ENCODE data around the gene COX10. TPM values are rescaled to one million over a fixed set of nuclear protein-coding genes. Genes with fewer than 3 reads are reported as not detected.
"Not testable (repeated sequence)": the region's sequence is repeated elsewhere in the genome, so short reads cannot be mapped to it uniquely, and the experiment has no call there.

The COX10 gene
- polyA plus RNA-seq, result 10 to 100 TPM; 15.5 to 18.6 (median 16.8) TPM

DNA sequence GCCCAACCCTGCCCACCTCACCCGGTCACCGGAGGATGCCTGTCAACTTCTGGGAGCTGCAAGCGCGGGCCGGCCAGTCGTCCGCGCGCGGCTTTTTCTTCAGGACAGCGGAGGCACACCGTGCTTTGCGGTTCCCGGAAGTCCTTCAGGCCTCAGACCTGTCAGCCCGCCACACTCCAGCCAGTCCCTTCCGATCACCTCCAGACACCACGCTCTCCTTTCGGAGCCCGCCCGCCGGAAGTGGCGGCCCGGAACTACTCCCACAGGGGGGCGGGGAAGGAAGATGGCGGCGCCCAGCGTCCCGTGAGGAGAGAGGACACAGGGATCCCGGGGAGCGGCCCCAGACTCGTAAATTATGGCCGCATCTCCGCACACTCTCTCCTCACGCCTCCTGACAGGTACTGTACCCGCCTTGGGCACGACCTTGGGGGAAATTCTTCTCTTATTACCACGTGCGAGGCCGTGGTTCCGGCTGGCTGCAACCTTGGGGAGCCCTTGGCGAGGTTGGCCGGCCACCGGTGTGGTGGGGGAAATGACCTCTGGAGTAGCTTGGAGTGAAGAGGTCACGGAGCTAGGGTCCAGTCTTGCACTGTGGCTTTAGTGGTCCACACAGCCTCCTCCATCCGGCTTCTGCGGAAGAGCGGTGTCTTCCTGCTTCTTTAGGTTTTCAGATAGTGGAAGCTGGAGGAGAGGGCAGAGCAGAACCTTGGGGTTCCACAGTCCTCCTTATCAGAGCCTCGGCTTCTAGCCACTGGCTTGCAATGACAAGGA, at the start of gene COX10:
Gene COX10, plus strand, starts transcription at position 254 of the 771 bp plus-strand sequence. Its CDS starts 102 bp downstream, at position 356.
- peak within 1 kb of the TSS; percentile 93 to 97 (median 94) for H3K4me3 Mint-ChIP-seq
- peaks cover 30 to 41% of the 10 kb centered on the region in 2 donors for H3K4me1 Mint-ChIP-seq
- peaks cover 0 to 3% (median 0%) of the 10 kb centered on the region in 3 donors for H3K27me3 Mint-ChIP-seq (ENCODE audit: low read depth in 3 of 3)
- H3K27ac Mint-ChIP-seq, result peak within 1 kb of the TSS; percentile 86 to 93 (median 90)
- peaks cover 3 to 5% (median 4%) of the 10 kb centered on the region in 3 donors for H3K36me3 Mint-ChIP-seq
- DNase-seq, result peak; percentile 82
- H3K9me3 Mint-ChIP-seq, result no peaks in the 10 kb centered on the region

DNA sequence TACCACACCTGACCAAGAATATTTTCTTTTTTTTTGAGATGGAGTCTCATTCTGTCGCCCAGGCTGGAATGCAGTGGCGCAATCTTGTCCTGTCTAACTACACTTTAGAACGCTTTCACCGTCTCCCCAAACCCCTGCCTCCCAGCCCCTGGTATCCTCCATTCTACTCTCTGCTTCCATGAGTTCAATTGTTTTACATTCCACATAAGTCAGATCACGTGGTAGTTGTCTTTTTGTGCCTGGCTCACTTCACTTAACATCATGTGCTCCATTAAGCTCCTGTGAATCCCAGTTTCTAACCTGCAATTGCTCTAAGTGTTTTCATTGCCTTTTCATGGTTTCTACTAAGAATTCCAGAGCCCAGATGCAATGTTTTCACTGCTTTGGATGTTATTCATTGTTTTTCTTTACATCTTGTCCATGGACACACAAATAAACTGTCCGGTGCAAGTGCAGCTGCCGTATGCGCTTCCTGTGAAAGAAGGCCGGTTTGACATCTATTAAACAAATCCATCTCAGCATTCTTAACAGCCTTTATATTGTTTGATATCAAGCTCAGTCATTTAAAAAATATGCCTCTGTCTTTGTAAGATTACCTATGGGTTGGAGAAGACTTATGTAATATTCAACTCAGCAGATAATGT, 47.5 kb upstream of the COX10 start:
- H3K4me1 Mint-ChIP-seq; H3K9me3 Mint-ChIP-seq; H3K27ac Mint-ChIP-seq; H3K36me3 Mint-ChIP-seq; H3K27me3 Mint-ChIP-seq (ENCODE audit: low read depth in 3 of 3); H3K4me3 Mint-ChIP-seq; DNase-seq: not testable (repeated sequence)

DNA sequence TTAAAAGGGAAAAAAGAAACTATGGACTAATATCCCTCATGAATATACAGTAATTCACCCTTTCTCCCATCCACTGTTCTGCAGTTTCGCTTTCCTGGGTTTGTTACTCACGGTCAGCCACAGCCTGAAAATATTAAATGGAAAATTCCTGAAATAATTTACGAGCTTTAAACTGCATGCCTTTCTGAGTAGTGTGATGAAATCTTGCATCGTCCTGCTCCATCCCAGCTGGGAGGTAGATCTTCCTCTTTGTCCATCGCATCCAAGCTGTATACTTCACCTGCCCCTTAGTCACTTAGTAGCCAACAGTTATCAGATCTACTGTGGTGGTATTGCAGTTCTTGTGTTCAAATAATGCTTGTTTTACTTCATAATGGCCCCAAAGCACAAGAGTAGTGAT, 39.5 kb upstream of the COX10 start:
- not testable (repeated sequence) for H3K27me3 Mint-ChIP-seq (ENCODE audit: low read depth in 3 of 3); H3K4me1 Mint-ChIP-seq; H3K9me3 Mint-ChIP-seq

DNA sequence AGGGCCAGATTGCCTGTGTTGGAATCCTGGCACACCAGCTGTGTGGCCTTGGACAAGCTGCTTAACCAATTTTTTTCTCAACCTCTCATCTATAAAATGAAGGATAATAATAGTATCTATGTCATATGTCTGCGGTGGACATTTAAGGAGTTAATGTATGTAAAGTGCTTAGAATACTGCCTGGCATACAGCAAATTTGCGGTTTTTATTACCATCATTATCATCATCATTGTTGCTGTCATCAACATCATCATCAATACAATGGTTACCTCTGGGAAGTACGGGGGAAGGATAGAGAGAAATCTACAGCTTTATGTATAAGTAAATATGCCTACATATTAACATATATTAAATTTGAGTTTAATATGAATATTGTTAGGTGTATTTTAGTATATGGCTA, 37.1 kb upstream of the COX10 start:
- Mint-ChIP-seq H3K9me3 (no peaks in the 10 kb centered on the region), H3K4me3 (no peak overlapping the region), H3K27me3 (ENCODE audit: low read depth in 3 of 3) (no peaks in the 10 kb centered on the region), H3K4me1 (peaks cover 0 to 5% of the 10 kb centered on the region in 2 donors), H3K36me3 (peaks cover 16 to 32% (median 26%) of the 10 kb centered on the region in 3 donors), H3K27ac (no peak overlapping the region)
- DNase-seq, result no peak

More for the DNA sequence above, 39.5 kb upstream of the COX10 start:
- DNase-seq, H3K27ac Mint-ChIP-seq, H3K4me3 Mint-ChIP-seq: not testable (repeated sequence)
- H3K36me3 Mint-ChIP-seq, result peaks cover 13 to 29% (median 26%) of the 10 kb centered on the region in 3 donors

DNA sequence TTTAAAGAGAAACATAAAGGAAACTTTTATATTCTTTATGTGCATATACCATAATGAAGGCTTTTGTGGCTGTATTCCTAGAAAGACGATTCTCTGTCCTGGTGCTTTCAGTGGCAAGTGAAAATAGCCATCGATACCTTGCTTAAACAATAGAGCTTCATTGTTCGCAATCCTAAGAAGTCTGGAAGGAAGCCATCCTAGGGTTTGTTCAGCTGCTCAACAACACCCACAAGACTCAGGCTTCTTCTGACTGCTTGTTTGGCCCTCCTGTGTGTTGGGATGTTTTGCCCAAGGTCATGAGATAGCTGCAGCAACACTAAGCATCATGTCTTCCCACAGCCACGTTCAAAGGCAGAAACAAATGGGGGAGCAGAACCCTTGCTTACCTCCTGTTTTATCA, 36.1 kb upstream of the COX10 start:
- Mint-ChIP-seq H3K27ac (no peak overlapping the region), H3K4me3 (no peak overlapping the region), H3K36me3 (peaks cover 16 to 32% (median 26%) of the 10 kb centered on the region in 3 donors), H3K4me1 (peaks cover 0 to 11% of the 10 kb centered on the region in 2 donors), H3K27me3 (ENCODE audit: low read depth in 3 of 3) (no peaks in the 10 kb centered on the region), H3K9me3 (no peaks in the 10 kb centered on the region)
- no peak for DNase-seq

DNA sequence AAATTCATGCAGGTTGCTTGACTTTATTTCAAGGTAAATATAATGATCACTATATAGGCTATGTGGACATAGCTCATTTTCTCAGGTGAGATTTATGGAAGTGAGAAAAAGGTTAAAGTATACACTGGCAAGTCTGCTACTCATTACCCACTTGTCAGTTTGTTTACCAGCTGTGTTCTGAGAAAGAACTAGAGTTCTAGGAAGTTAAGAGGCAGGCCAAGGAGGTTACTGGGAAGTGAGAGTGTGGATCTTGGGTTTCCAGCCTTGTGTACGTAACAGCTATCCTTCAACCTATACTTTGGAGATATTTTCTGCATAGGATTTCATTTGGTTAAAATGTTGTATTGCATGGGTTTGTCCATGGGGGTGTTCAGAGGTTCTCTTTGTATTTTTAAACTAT, 31.9 kb upstream of the COX10 start:
- Mint-ChIP-seq H3K36me3 (peaks cover 12 to 20% (median 13%) of the 10 kb centered on the region in 3 donors), H3K27ac (no peak overlapping the region), H3K9me3 (no peaks in the 10 kb centered on the region), H3K27me3 (ENCODE audit: low read depth in 3 of 3) (peaks cover 0 to 3% (median 2%) of the 10 kb centered on the region in 3 donors), H3K4me1 (peaks cover 4 to 18% of the 10 kb centered on the region in 2 donors), H3K4me3 (no peak overlapping the region)
- DNase-seq, result no peak

DNA sequence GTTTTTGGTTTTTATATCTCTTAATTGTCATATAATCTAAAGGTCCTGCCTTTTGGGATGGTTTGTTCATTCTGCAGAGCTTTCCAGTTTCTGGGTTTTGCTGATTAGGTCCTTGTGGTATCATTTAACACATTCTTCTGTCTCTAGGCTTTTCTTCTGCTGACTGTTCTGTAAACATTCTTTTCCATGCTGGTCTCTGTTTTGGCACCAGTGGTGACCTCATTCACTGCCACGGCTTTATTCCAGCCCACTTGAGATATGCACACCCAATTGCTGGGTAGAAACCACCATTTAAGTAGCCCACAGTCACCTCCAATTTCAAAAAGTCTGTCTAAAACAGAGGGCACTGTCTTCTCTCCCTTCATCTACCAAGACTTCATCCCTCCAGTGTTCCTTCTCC, 31.1 kb upstream of the COX10 start:
- no peak for DNase-seq
- peaks cover 4 to 18% of the 10 kb centered on the region in 2 donors for H3K4me1 Mint-ChIP-seq
- H3K4me3 Mint-ChIP-seq, result no peak overlapping the region
- peaks cover 0 to 3% (median 2%) of the 10 kb centered on the region in 3 donors for H3K27me3 Mint-ChIP-seq (ENCODE audit: low read depth in 3 of 3)
- peak overlapping the region in 3 of 6 donors; percentile 2 to 37 (median 5) for H3K27ac Mint-ChIP-seq
- H3K9me3 Mint-ChIP-seq, result no peaks in the 10 kb centered on the region
- H3K36me3 Mint-ChIP-seq, result peaks cover 8 to 18% (median 11%) of the 10 kb centered on the region in 3 donors

DNA sequence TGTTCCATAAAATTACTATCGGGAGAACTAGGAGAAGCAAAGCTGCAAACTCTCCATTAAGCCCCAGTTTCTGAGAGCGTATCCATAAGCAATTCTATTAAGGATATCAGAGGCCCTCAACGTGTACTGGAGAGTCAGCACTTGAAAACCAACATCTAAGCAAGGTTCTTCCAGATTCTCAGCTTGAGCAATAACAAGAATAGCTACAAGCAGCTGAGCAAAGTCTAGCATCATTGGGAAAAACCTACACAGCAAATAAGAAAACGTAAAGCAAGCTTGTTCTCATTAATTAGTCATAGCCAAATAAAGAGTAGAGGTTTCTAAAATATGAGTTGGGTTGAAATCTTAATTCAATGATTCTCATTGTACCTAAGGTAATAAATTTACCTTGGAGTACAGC, 26.9 kb upstream of the COX10 start:
- Mint-ChIP-seq H3K36me3 (peaks cover 0 to 3% (median 0%) of the 10 kb centered on the region in 3 donors), H3K9me3 (no peaks in the 10 kb centered on the region), H3K27me3 (ENCODE audit: low read depth in 3 of 3) (peaks cover 0 to 3% (median 2%) of the 10 kb centered on the region in 3 donors), H3K4me3 (no peak overlapping the region), H3K4me1 (peaks cover 7 to 12% of the 10 kb centered on the region in 2 donors), H3K27ac (no peak overlapping the region)
- no peak for DNase-seq

DNA sequence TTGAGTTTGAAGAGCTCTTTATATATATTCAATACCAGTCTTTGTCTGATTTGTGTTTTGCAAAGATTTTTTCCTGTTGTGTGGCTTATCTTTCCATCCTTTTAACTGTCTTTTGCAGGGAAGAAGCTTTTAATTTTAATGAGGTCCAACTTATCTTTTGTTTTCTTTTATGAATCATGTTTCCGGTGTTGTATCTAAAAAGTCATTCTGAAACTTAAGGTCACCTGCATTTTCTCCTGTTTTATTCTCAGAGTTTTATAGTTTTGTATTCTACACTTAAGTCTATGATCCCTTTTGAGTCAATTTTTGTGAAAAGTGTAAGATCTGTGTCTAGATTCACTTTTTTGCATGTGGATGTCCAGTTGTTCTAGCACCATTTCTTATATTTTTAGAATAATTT, 24.6 kb upstream of the COX10 start:
- Mint-ChIP-seq H3K36me3 (peaks cover 0 to 4% (median under 1%) of the 10 kb centered on the region in 3 donors), H3K9me3 (no peaks in the 10 kb centered on the region), H3K27ac (peak overlapping the region in 1 of 6 donors; percentile 2), H3K4me3 (no peak overlapping the region), H3K27me3 (ENCODE audit: low read depth in 3 of 3) (peaks cover 2 to 3% (median 2%) of the 10 kb centered on the region in 3 donors), H3K4me1 (peaks cover 0 to 3% of the 10 kb centered on the region in 2 donors)
- no peak for DNase-seq

DNA sequence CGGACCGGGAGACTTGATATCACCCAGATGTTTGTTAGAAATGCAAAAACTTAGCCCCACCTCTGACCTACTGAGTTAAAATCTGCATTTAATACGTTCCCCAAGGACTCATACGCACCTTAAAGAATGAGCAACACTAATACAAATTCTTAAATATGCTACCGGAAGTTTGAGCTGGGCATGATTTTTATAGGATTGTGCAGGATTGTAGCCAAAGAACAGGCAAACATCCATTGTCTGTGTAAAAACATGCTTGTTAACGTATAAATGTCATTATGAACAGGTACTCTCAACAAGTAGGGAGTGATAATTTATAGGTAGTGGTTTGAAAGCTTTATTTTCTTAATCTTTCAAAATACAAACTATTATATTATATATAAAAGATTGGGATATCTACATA, 22.3 kb upstream of the COX10 start:
- H3K4me3 Mint-ChIP-seq, result no peak overlapping the region
- no peaks in the 10 kb centered on the region for H3K9me3 Mint-ChIP-seq
- peaks cover 0 to 3% of the 10 kb centered on the region in 2 donors for H3K4me1 Mint-ChIP-seq
- no peak overlapping the region for H3K27ac Mint-ChIP-seq
- peaks cover 0 to 9% (median 8%) of the 10 kb centered on the region in 3 donors for H3K36me3 Mint-ChIP-seq
- no peak for DNase-seq
- peaks cover 0 to 2% (median 0%) of the 10 kb centered on the region in 3 donors for H3K27me3 Mint-ChIP-seq (ENCODE audit: low read depth in 3 of 3)

DNA sequence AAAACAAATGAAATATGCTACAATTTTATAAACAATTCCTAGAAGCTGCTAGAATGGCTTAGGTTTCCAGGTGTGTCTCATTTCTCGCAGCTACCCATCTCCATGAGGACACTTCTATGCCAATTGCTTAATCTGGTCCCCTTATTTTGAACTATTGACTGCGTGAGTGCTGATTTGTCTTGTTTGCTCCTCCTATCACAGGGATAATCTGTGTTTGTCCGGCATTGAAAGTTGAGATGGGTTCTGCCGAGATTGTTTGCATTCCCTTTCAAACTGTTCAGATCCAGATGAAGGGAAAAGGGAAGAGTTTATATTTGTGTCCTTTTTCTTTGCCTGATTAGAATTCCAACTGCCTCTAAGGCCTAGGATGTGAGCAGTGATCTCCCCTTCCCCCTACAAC, 21.7 kb upstream of the COX10 start:
- no peaks in the 10 kb centered on the region for H3K9me3 Mint-ChIP-seq
- no peak for DNase-seq
- H3K27ac Mint-ChIP-seq, result no peak overlapping the region
- H3K4me3 Mint-ChIP-seq, result no peak overlapping the region
- peaks cover 0 to 2% (median 0%) of the 10 kb centered on the region in 3 donors for H3K27me3 Mint-ChIP-seq (ENCODE audit: low read depth in 3 of 3)
- peaks cover 0 to 8% (median 7%) of the 10 kb centered on the region in 3 donors for H3K36me3 Mint-ChIP-seq
- peaks cover 0 to 3% of the 10 kb centered on the region in 2 donors for H3K4me1 Mint-ChIP-seq

DNA sequence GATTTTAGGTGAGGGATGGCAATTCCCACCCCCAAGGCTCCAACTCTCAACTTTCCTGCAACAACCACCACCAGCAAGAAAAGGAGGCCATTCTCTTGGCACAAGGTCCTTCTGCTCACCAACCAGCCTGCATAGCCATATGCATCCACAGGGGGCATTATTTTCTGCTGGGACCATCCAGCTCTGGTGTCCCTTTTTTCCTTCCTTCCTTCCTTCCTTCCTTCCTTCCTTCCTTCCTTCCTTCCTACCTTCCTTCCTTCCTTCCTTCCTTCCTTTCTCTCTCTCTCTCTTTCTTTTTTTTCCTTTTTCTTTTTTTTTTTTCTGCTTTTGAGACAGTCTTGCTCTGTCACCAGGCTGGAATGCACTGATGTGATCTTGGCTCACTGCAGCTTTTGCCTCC, 21.1 kb upstream of the COX10 start:
- peaks cover 0 to 2% (median 0%) of the 10 kb centered on the region in 3 donors for H3K27me3 Mint-ChIP-seq (ENCODE audit: low read depth in 3 of 3)
- no peak overlapping the region for H3K27ac Mint-ChIP-seq
- H3K36me3 Mint-ChIP-seq, result peaks cover 0 to 8% (median 7%) of the 10 kb centered on the region in 3 donors
- peak; percentile 2 to 8 (median 7) for DNase-seq
- H3K4me1 Mint-ChIP-seq, result peaks cover 0 to 3% of the 10 kb centered on the region in 2 donors
- H3K4me3 Mint-ChIP-seq, result no peak overlapping the region
- no peaks in the 10 kb centered on the region for H3K9me3 Mint-ChIP-seq

DNA sequence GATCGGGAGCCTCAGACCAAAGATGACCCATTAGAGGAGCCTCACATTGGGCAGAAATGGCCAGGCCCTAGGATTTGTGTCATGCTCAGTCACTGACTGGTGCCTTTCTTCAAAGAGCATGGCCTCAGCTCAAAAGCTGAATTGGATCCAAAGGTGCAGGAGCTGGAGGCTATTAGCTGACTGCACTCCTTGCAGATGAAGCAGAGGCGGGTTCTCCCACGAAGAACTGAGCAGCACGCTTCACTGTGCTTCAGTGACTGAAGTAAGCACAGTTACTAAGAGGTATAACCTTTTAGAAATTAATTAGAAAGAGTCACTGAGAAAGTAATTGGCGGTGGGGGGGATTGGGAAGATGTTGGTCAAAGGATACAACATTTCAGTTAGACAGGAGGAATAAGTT, 18.7 kb upstream of the COX10 start:
- Mint-ChIP-seq H3K4me3 (no peak overlapping the region), H3K27ac (no peak overlapping the region), H3K9me3 (no peaks in the 10 kb centered on the region), H3K27me3 (ENCODE audit: low read depth in 3 of 3) (peaks cover 0 to 2% (median 0%) of the 10 kb centered on the region in 3 donors), H3K36me3 (peaks cover 1 to 10% (median 10%) of the 10 kb centered on the region in 3 donors), H3K4me1 (peaks cover 0 to 3% of the 10 kb centered on the region in 2 donors)
- DNase-seq, result no peak

DNA sequence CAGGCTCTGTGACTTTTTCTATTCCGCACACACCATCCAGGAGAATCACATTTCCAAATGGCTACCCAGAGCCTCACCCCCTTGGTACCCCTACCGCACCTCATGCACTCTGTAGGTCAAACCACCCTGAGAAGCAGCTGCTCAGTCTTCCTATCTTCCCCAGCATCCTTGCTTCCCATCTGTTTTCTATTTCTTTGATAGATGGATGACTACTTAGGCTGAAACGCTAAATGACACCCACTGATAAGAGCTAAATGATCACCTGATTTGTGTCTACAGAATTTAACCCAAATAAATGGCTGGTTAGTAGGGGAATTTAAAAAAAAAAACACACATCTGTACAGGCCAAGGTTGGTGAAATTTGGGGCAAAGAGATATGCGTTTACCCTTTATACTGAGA, 17.6 kb upstream of the COX10 start:
- no peaks in the 10 kb centered on the region for H3K9me3 Mint-ChIP-seq
- peaks cover 7 to 18% (median 15%) of the 10 kb centered on the region in 3 donors for H3K36me3 Mint-ChIP-seq
- no peak for DNase-seq
- H3K4me3 Mint-ChIP-seq, result no peak overlapping the region
- peaks cover 0 to under 1% of the 10 kb centered on the region in 2 donors for H3K4me1 Mint-ChIP-seq
- no peak overlapping the region for H3K27ac Mint-ChIP-seq
- H3K27me3 Mint-ChIP-seq (ENCODE audit: low read depth in 3 of 3), result peaks cover 0 to 2% (median 0%) of the 10 kb centered on the region in 3 donors
